ENCODE measurements around the gene HIVEP1. TPM values are rescaled to one million over a fixed set of nuclear protein-coding genes. Genes with fewer than 3 reads are reported as not detected.
A peak's percentile ranks its signal among the peaks of the same experiment; 100 is the strongest.

Gene HIVEP1
- total RNA-seq, 1 donor from 2014 or later, result 48.9 TPM

DNA sequence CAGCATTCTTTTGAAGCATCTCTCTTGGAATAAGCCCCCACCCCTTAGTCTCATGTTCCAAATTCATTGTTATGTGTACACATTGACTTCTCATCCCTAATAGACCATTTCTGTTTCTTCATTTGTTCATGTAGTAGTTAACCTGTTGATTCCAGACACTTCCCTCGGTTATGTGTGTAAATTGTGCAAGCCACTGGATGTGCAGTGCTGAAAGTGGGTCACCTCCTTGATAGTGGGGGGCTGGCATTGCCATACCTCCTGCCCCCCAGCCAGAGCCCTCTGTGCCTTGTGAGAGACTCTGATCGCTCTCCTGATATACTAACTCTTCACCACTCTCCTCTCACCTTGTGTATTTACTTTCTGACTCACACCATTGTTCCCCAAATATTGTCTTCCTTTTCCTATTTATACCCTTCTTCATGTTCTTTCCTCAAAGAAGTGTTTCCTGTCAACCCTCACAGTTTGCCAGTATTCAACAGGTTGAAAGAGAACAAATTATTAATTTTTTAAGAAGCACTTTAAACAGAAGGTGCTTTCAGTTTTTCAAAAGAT is 59.0 kb downstream of the HIVEP1 start:
- peaks cover 73% of the 10 kb centered on the region for H3K79me2 ChIP-seq (ENCODE audit: insufficient read depth, low read length)
- H3K27ac Mint-ChIP-seq (ENCODE audit: unreplicated experiment), result no peak overlapping the region
- H3K4me3 Mint-ChIP-seq (ENCODE audit: unreplicated experiment), result no peak overlapping the region
- no peak overlapping the region for H3K9ac ChIP-seq (ENCODE audit: low read length)
- no peak for TF ChIP-seq EZH2 (IDR thresholded peaks at IDR 0.05; ENCODE audit: insufficient read depth, low read length)
- TF ChIP-seq, protein P1, sequence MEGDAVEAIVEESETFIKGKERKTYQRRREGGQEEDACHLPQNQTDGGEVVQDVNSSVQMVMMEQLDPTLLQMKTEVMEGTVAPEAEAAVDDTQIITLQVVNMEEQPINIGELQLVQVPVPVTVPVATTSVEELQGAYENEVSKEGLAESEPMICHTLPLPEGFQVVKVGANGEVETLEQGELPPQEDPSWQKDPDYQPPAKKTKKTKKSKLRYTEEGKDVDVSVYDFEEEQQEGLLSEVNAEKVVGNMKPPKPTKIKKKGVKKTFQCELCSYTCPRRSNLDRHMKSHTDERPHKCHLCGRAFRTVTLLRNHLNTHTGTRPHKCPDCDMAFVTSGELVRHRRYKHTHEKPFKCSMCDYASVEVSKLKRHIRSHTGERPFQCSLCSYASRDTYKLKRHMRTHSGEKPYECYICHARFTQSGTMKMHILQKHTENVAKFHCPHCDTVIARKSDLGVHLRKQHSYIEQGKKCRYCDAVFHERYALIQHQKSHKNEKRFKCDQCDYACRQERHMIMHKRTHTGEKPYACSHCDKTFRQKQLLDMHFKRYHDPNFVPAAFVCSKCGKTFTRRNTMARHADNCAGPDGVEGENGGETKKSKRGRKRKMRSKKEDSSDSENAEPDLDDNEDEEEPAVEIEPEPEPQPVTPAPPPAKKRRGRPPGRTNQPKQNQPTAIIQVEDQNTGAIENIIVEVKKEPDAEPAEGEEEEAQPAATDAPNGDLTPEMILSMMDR (IDR thresholded peaks at IDR 0.05; ENCODE audit: insufficient read depth, low read depth, low read length), result no peak
- peaks cover 2% of the 10 kb centered on the region for H3K36me3 Mint-ChIP-seq (ENCODE audit: low read depth, unreplicated experiment)
- no peak overlapping the region for H3K4me3 ChIP-seq (ENCODE audit: insufficient read depth, low read depth, low read length)
- no peaks in the 10 kb centered on the region for H3K9me3 ChIP-seq (ENCODE audit: insufficient read depth, low read depth, low read length)
- FAIRE-seq (no peak), DNase-seq (ENCODE audit: low read depth) (no peak)
- H3K36me3 ChIP-seq (ENCODE audit: insufficient read depth, low read length), result no peaks in the 10 kb centered on the region
- H3K27ac ChIP-seq (ENCODE audit: low read depth, low read length), result no peak overlapping the region
- peaks cover 53% of the 10 kb centered on the region for H4K20me1 ChIP-seq (ENCODE audit: insufficient read depth, low read length)
- no peak overlapping the region for H2AFZ ChIP-seq (ENCODE audit: low read depth, low read length)
- peaks cover 13% of the 10 kb centered on the region for H3K4me1 Mint-ChIP-seq (ENCODE audit: low read depth, unreplicated experiment)
- no peaks in the 10 kb centered on the region for H3K27me3 ChIP-seq (ENCODE audit: insufficient read depth, low read length)
- no peaks in the 10 kb centered on the region for H3K27me3 Mint-ChIP-seq (ENCODE audit: low read depth, unreplicated experiment)
- H3K9me3 Mint-ChIP-seq (ENCODE audit: unreplicated experiment), result no peaks in the 10 kb centered on the region
- H3K4me2 ChIP-seq (ENCODE audit: low read length), result no peak overlapping the region
- peaks cover 1% of the 10 kb centered on the region for H3K4me1 ChIP-seq (ENCODE audit: insufficient read depth, low read length)

DNA sequence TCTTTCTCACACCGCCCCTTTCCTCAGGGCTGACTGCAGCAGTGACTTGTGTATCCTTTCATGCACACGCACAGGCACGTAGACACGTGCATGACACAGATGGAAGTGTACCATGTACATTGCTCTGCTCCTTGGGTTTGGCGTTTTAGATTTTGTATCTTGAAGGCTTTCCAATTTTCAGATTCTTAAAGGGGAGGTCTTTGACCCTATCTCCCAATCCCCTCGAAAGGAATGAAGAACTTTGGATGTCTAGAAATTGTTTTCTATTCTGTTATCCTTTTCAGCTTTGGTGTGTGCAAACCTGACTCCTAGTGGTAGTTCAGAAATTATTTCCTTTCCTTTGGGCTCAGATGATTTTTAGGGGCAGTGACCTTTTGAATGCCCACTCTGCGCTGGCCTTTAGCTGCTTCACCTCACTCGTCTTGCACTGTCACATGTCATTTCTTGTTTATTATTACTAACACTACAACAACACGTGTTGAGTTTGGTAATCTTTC is 63.0 kb downstream of the HIVEP1 start:
- Histone ChIP-seq H3K9me3 (ENCODE audit: insufficient read depth, low read depth, low read length) (no peaks in the 10 kb centered on the region), H3K4me1 (ENCODE audit: insufficient read depth, low read length) (no peaks in the 10 kb centered on the region), H3K79me2 (ENCODE audit: insufficient read depth, low read length) (peaks cover 69% of the 10 kb centered on the region), H3K4me3 (ENCODE audit: insufficient read depth, low read depth, low read length) (no peak overlapping the region), H3K4me2 (ENCODE audit: low read length) (no peak overlapping the region), H3K36me3 (ENCODE audit: insufficient read depth, low read length) (no peaks in the 10 kb centered on the region), H4K20me1 (ENCODE audit: insufficient read depth, low read length) (peaks cover 58% of the 10 kb centered on the region), H2AFZ (ENCODE audit: low read depth, low read length) (no peak overlapping the region), H3K9ac (ENCODE audit: low read length) (no peak overlapping the region), H3K27ac (ENCODE audit: low read depth, low read length) (no peak overlapping the region), H3K27me3 (ENCODE audit: insufficient read depth, low read length) (no peaks in the 10 kb centered on the region)
- no peak overlapping the region for H3K4me3 Mint-ChIP-seq (ENCODE audit: unreplicated experiment)
- H3K9me3 Mint-ChIP-seq (ENCODE audit: unreplicated experiment), result no peaks in the 10 kb centered on the region
- FAIRE-seq (no peak), DNase-seq (ENCODE audit: low read depth) (no peak)
- H3K27ac Mint-ChIP-seq (ENCODE audit: unreplicated experiment), result no peak overlapping the region
- H3K27me3 Mint-ChIP-seq (ENCODE audit: low read depth, unreplicated experiment), result no peaks in the 10 kb centered on the region
- peaks cover 10% of the 10 kb centered on the region for H3K4me1 Mint-ChIP-seq (ENCODE audit: low read depth, unreplicated experiment)
- peaks cover 6% of the 10 kb centered on the region for H3K36me3 Mint-ChIP-seq (ENCODE audit: low read depth, unreplicated experiment)
- TF ChIP-seq, protein P1 (IDR thresholded peaks at IDR 0.05; ENCODE audit: insufficient read depth, low read depth, low read length), result peak; percentile 15
- TF ChIP-seq EZH2 (IDR thresholded peaks at IDR 0.05; ENCODE audit: insufficient read depth, low read length), result no peak

DNA sequence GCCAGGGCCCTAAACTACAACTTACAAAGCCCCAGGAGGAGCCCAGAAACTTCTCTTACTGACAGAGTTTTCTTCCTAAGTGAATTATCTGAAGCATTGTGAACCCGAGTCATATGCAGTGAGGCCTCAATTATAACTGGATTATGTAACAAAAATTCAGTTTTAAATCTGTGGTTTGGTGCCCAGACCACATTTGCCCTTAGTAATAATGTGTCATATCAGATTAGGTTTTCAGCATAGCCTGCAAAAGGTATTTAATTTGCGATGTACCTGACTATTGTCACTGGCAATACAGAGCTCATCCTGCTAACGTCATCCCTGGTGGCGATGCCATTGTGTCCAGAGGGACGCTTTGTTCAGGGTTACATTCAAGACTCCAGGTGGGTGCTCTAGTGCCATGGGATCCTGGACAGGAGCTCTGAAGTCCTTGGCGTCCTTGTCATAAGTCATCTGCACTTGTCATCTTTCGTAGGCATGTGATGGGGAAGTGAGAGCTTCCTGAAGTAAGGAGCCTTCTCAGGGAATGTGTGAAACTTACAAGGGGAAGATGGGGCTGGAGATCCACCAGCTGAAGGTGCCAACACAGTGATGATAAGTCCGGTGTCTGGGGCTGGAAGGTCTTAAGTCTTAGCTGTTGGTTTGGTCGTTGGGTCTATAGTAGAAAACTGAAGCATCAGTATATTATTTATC is 65.1 kb downstream of the HIVEP1 start:
- no peak for TF ChIP-seq EZH2 (IDR thresholded peaks at IDR 0.05; ENCODE audit: insufficient read depth, low read length)
- TF ChIP-seq, protein P1 (IDR thresholded peaks at IDR 0.05; ENCODE audit: insufficient read depth, low read depth, low read length), result no peak
- peaks cover 73% of the 10 kb centered on the region for H3K79me2 ChIP-seq (ENCODE audit: insufficient read depth, low read length)
- no peaks in the 10 kb centered on the region for H3K27me3 ChIP-seq (ENCODE audit: insufficient read depth, low read length)

More for the DNA sequence above, 65.1 kb downstream of the HIVEP1 start:
- no peak overlapping the region for H3K27ac ChIP-seq (ENCODE audit: low read depth, low read length)
- Mint-ChIP-seq H3K36me3 (ENCODE audit: low read depth, unreplicated experiment) (peaks cover 4% of the 10 kb centered on the region), H3K4me1 (ENCODE audit: low read depth, unreplicated experiment) (peaks cover 15% of the 10 kb centered on the region), H3K4me3 (ENCODE audit: unreplicated experiment) (no peak overlapping the region), H3K9me3 (ENCODE audit: unreplicated experiment) (no peaks in the 10 kb centered on the region), H3K27ac (ENCODE audit: unreplicated experiment) (no peak overlapping the region), H3K27me3 (ENCODE audit: low read depth, unreplicated experiment) (no peaks in the 10 kb centered on the region)
- no peak overlapping the region for H3K4me2 ChIP-seq (ENCODE audit: low read length)
- H4K20me1 ChIP-seq (ENCODE audit: insufficient read depth, low read length), result peaks cover 60% of the 10 kb centered on the region
- no peaks in the 10 kb centered on the region for H3K36me3 ChIP-seq (ENCODE audit: insufficient read depth, low read length)
- no peaks in the 10 kb centered on the region for H3K4me1 ChIP-seq (ENCODE audit: insufficient read depth, low read length)
- no peak for DNase-seq (ENCODE audit: low read depth)
- no peak overlapping the region for H3K9ac ChIP-seq (ENCODE audit: low read length)
- H2AFZ ChIP-seq (ENCODE audit: low read depth, low read length), result no peak overlapping the region
- no peak overlapping the region for H3K4me3 ChIP-seq (ENCODE audit: insufficient read depth, low read depth, low read length)
- no peaks in the 10 kb centered on the region for H3K9me3 ChIP-seq (ENCODE audit: insufficient read depth, low read depth, low read length)
- no peak for FAIRE-seq
